A549 (cell line): Measurements from ENCODE around the gene FLVCR2. TPM values are rescaled to one million over a fixed set of nuclear protein-coding genes. Genes with fewer than 3 reads are reported as not detected.

ENCODE experiments used
- ATAC-seq, 2 experiments: fragments of 200-7000 bp in 1 of 2; fragments of >200 bp in 1 of 2; cut with Nextera tagmentation in 1 of 2; cut with Tn5 transposase in 1 of 2; 3 replicates each; pipeline versions ENCODE4 v1.8.0 to v1.9.1; 2018 to 2020; ENCODE audit warnings: mild to moderate bottlenecking in 1 of 2, moderate library complexity in 1 of 2
- CTCF ChIA-PET: fragments of 300-600 bp; sonication (Branson Sonifier 250); formaldehyde crosslinking; extraction: SDS; loops from one replicate; lab custom pipeline; 2021; ENCODE audit warnings: antibody characterized with exemption, inconsistent platforms; lab: Yijun Ruan, JAX
- POLR2A ChIA-PET: fragments of 350-600 bp; formaldehyde crosslinking; extraction: SDS; loops from one replicate; lab custom pipeline; 2021; ENCODE audit warnings: antibody characterized with exemption, inconsistent platforms; lab: Yijun Ruan, JAX
- DNase-seq, 2 experiments: peaks; one replicate each; pipeline versions ENCODE4 v3.0.0 to v3.0.0-alpha.2; 2011 to 2016; ENCODE audit warnings: low read depth in 1 of 2, low spot score in 1 of 2
- FAIRE-seq: peaks from 2 replicates; lab custom pipeline; 2011; peaks lifted over from hg19 to GRCh38; lab: Jason Lieb, UNC
- H3K27ac ChIP-seq, 2 experiments: fragments of >200 bp; sonication (Bioruptor Twin); formaldehyde crosslinking; 3 replicates each; pipeline ENCODE4 v1.5.1; 2016 to 2017
- H3K4me1 ChIP-seq: fragments of >200 bp; sonication (Bioruptor Twin); formaldehyde crosslinking; 3 replicates; pipeline ENCODE4 v1.6.1; 2016
- H3K4me2 ChIP-seq: fragments of >200 bp; sonication (Bioruptor Twin); formaldehyde crosslinking; 3 replicates; pipeline ENCODE4 v1.6.1; 2016
- H3K4me3 ChIP-seq: fragments of >200 bp; sonication (Bioruptor Twin); formaldehyde crosslinking; 3 replicates; pipeline ENCODE4 v1.5.1; 2016
- H3K9me3 ChIP-seq: fragments of >200 bp; sonication (Bioruptor Twin); formaldehyde crosslinking; 3 replicates; pipeline ENCODE4 v1.6.1; 2016
- BHLHE40 ChIP-seq: IDR thresholded peaks from 2 replicates; pipeline ENCODE4 v1.6.1; 2012; ENCODE audit warnings: low read depth, low read length, inconsistent platforms
- CHD2 ChIP-seq: fragments of 150-350 bp; IDR thresholded peaks from 2 replicates; pipeline ENCODE4 v1.6.1; 2014; ENCODE audit warnings: low read length; ENCODE audit not compliant: partially characterized antibody
- EHF ChIP-seq: fragments of 250-450 bp; sonication (Bioruptor Pico); IDR thresholded peaks from 2 replicates; pipeline ENCODE4 v1.5.0; 2020; ENCODE audit warnings: mild to moderate bottlenecking
- EP300 ChIP-seq, 2 experiments: fragments of >200 bp; sonication (Bioruptor Twin); formaldehyde crosslinking; IDR thresholded peaks; 2 replicates in 1 of 2; 3 replicates in 1 of 2; pipeline ENCODE4 v1.6.1; 2016 to 2017
- ESRRA ChIP-seq: fragments of 150-350 bp; IDR thresholded peaks from 2 replicates; pipeline ENCODE4 v1.6.1; 2014; ENCODE audit warnings: mild to moderate bottlenecking, low read length, borderline replicate concordance
- HDAC2 ChIP-seq: fragments of 200-600 bp; sonication (generic); IDR thresholded peaks from 2 replicates; pipeline ENCODE4 v1.6.1; 2016
- HOXA7 ChIP-seq: fragments of 250-450 bp; sonication (Bioruptor Pico); IDR thresholded peaks from 2 replicates; pipeline ENCODE4 v1.5.0; 2020; ENCODE audit warnings: mild to moderate bottlenecking, moderate library complexity
- JUN ChIP-seq, 2 experiments: fragments of >200 bp; sonication (Bioruptor Twin); formaldehyde crosslinking; IDR thresholded peaks; 2 replicates in 1 of 2; 3 replicates in 1 of 2; pipeline ENCODE4 v1.6.1; 2016 to 2017
- JUNB ChIP-seq: fragments of >200 bp; sonication (Bioruptor Twin); formaldehyde crosslinking; IDR thresholded peaks from 2 replicates; pipeline ENCODE4 v1.6.1; 2016
- KDM5A ChIP-seq: fragments of 200-600 bp; sonication (generic); IDR thresholded peaks from 2 replicates; pipeline ENCODE4 v1.6.1; 2016; ENCODE audit warnings: antibody characterized with exemption, mild to moderate bottlenecking
- MAFK ChIP-seq: fragments of 450-650 bp; IDR thresholded peaks from 2 replicates; pipeline ENCODE4 v1.6.1; 2014; ENCODE audit not compliant: partially characterized antibody
- MAZ ChIP-seq: fragments of 150-350 bp; IDR thresholded peaks from 2 replicates; pipeline ENCODE4 v1.6.1; 2014; ENCODE audit warnings: antibody characterized with exemption, low read depth, low read length, borderline replicate concordance
- MYC ChIP-seq: IDR thresholded peaks from 2 replicates; pipeline ENCODE4 v1.6.1; 2012; ENCODE audit warnings: mild to moderate bottlenecking, inconsistent platforms, low read length, improper control_type of control experiment, borderline replicate concordance
- NFE2L2 ChIP-seq: fragments of 150-350 bp; conservative IDR thresholded peaks from 2 replicates; pipeline ENCODE4 v1.6.1; 2014; ENCODE audit warnings: low read length
- NPAS2 ChIP-seq: fragments of 250-450 bp; sonication (Bioruptor Pico); IDR thresholded peaks from 2 replicates; pipeline ENCODE4 v1.8.0; 2022; ENCODE audit warnings: mild to moderate bottlenecking, moderate library complexity, borderline replicate concordance
- NR3C1 ChIP-seq: fragments of >200 bp; sonication (Bioruptor Twin); formaldehyde crosslinking; IDR thresholded peaks from 3 replicates; pipeline ENCODE4 v1.6.1; 2017
- RAD21 ChIP-seq, 2 experiments: fragments of >200 bp in 1 of 2; sonication (Bioruptor Twin) in 1 of 2; formaldehyde crosslinking in 1 of 2; IDR thresholded peaks in 1 of 2; conservative IDR thresholded peaks in 1 of 2; 2 replicates in 1 of 2; 3 replicates in 1 of 2; pipeline ENCODE4 v1.6.1; 2012 to 2018; ENCODE audit warnings: inconsistent platforms in 1 of 2
- RFX5 ChIP-seq: fragments of 450-650 bp; IDR thresholded peaks from 2 replicates; pipeline ENCODE4 v1.7.1; 2014; ENCODE audit warnings: antibody characterized with exemption, mild to moderate bottlenecking, moderate library complexity
- SMC3 ChIP-seq: fragments of >200 bp; sonication (Bioruptor Twin); formaldehyde crosslinking; IDR thresholded peaks from 3 replicates; pipeline ENCODE4 v1.6.1; 2018; ENCODE audit warnings: inconsistent platforms
- ZFP36 ChIP-seq: fragments of 450-650 bp; IDR thresholded peaks from 2 replicates; pipeline ENCODE4 v1.6.1; 2014; ENCODE audit warnings: borderline replicate concordance; ENCODE audit not compliant: partially characterized antibody
- ZSCAN20 ChIP-seq: fragments of 250-450 bp; sonication (Bioruptor Pico); IDR thresholded peaks from 2 replicates; pipeline ENCODE4 v1.8.0; 2022; ENCODE audit warnings: mild to moderate bottlenecking, moderate library complexity
- WGBS: methylation state at CpG from one replicate; pipeline ENCODE4 v1.1.6; 2017; ENCODE audit errors: missing lambda C conversion rate; 5-methylcytosine and 5-hydroxymethylcytosine counted together
- polyA plus RNA-seq, 4 experiments: library from polyadenylated mRNA; depleted of rRNA in 3 of 4; stranded (reverse); fragments of >200 nt; fragmentation: RNase III in 1 of 4; extraction: RNeasy Plus Mini Kit Qiagen cat#74134 plus additional on column Dnase treatment in 1 of 4; gene quantifications; 2 replicates in 3 of 4; 3 replicates in 1 of 4; pipeline ENCODE4 v1.2.3, GENCODE V29; 2011 to 2017
- TF ChIP-seq, protein P1 (sequence below): fragments of 250-450 bp; sonication (Bioruptor Pico); IDR thresholded peaks from 2 replicates; pipeline ENCODE4 v1.5.0; 2021; ENCODE audit warnings: mild to moderate bottlenecking, moderate library complexity, borderline replicate concordance
- TF ChIP-seq, protein P2 (sequence below): IDR thresholded peaks from 2 replicates; pipeline ENCODE4 v1.6.1; 2012
- TF ChIP-seq, protein P3 (sequence below): fragments of 450-650 bp; IDR thresholded peaks from 2 replicates; pipeline ENCODE4 v1.6.1; 2014; ENCODE audit warnings: antibody characterized with exemption
- TF ChIP-seq, protein P4 (sequence below): fragments of 200-600 bp; sonication (generic); IDR thresholded peaks from 2 replicates; pipeline ENCODE4 v1.6.1; 2016; ENCODE audit warnings: antibody characterized with exemption, mild to moderate bottlenecking, moderate library complexity
- TF ChIP-seq, protein P5 (sequence below): fragments of 250-450 bp; sonication (Bioruptor Pico); IDR thresholded peaks from 2 replicates; pipeline ENCODE4 v1.5.0; 2020; ENCODE audit warnings: low read depth, mild to moderate bottlenecking, moderate library complexity
- TF ChIP-seq, protein P6 (sequence below): fragments of >200 bp; sonication (Bioruptor Twin); formaldehyde crosslinking; IDR thresholded peaks from 3 replicates; pipeline ENCODE4 v1.5.1; 2016

Gene FLVCR2
- polyA plus RNA-seq, 2 of the 4 experiments (the other 2 are of a cell fraction): 3.8 to 3.9 TPM

DNA sequence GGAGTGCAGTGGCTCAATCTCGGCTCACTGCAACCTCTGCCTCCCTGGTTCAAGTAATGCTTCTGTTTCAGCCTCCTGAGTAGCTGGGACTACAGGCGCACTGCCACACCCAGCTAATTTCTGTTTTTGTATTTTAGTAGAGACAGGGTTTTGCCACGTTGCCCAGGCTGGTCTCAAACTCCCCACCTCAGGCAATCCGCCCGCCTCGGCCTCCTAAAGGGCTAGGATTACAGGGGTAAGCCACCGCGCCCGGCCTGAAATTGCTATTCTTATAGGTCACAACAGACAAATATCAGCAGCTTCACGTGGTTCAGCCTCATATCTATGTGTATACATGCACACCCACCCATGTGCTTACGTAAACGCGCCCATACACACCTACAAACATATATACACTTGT lies 32.5 kb upstream of the FLVCR2 start:
- H3K27ac ChIP-seq: peak overlapping the region; percentile 33 to 82; a peak in 5 of 6 replicates
- WGBS: 91% methylated on average over 13 of the region's 13 CpGs
- no peak for TF ChIP-seq HDAC2
- no peak for TF ChIP-seq EHF
- TF ChIP-seq MAZ: no peak
- TF ChIP-seq ZSCAN20 (CRISPR knock-in tag): no peak
- TF ChIP-seq CHD2: no peak
- no peak for TF ChIP-seq JUN (IDR thresholded peaks at IDR 0.05)
- no peak for TF ChIP-seq BHLHE40
- TF ChIP-seq ESRRA: no peak
- TF ChIP-seq, protein P1, sequence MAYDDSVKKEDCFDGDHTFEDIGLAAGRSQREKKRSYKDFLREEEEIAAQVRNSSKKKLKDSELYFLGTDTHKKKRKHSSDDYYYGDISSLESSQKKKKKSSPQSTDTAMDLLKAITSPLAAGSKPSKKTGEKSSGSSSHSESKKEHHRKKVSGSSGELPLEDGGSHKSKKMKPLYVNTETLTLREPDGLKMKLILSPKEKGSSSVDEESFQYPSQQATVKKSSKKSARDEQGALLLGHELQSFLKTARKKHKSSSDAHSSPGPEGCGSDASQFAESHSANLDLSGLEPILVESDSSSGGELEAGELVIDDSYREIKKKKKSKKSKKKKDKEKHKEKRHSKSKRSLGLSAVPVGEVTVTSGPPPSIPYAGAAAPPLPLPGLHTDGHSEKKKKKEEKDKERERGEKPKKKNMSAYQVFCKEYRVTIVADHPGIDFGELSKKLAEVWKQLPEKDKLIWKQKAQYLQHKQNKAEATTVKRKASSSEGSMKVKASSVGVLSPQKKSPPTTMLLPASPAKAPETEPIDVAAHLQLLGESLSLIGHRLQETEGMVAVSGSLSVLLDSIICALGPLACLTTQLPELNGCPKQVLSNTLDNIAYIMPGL (CRISPR knock-in tag): no peak
- no peak for TF ChIP-seq JUNB
- TF ChIP-seq NPAS2: no peak
- TF ChIP-seq RFX5: no peak
- no peak for TF ChIP-seq NFE2L2
- TF ChIP-seq SMC3: no peak
- TF ChIP-seq EP300 (IDR thresholded peaks at IDR 0.05): no peak
- ChIA-PET POLR2A (no interaction called here), CTCF (interaction anchor here (1.0 to 2.1 kb wide), 3 partner anchors 15 to 59 kb away, joined by 3 to 11 read pairs (median 5); no protein-coding TSS in a partner anchor)
- no peaks in the 10 kb centered on the region for H3K9me3 ChIP-seq
- no peak overlapping the region for H3K4me2 ChIP-seq
- ATAC-seq: no peak
- FAIRE-seq: no peak
- no peak for DNase-seq
- H3K4me1 ChIP-seq: peaks cover 39% of the 10 kb centered on the region
- H3K4me3 ChIP-seq: no peak overlapping the region

DNA sequence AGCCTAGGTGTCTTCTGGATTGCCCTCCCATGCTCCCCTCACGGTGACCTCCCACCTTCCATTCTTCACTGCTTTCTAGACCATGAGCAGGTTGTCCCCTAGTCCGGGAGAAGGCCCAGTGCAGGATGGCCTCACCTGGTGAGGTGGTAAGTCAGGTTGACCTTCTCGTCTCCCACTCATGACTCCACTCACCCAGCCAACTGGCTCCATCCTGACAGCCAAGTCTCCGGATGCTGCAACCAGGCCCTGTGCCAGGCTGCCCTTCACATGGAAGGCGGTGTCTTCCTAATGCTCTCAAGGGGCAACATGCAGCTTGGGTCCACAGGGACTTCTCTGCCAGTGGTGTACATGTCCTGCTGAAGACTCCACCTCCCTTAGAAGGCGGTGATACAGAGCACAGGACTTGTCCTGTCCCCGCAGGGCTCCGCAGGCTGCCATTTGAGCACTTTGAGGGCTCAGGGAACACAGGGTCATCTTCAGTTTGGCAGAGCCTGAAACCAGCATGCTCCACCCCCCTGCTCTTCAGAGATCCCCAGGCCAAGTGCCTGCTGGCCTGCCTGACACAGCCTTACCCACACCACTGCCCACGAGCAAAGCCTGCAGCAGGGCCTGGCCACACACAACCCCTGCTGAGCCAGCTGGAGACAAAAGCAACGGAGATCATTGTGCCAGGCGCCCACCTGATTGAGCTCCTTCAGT lies 30.7 kb upstream of the FLVCR2 start:
- ChIA-PET POLR2A (no interaction called here), CTCF (interaction anchor here (0.9 to 3.7 kb wide), 6 partner anchors 13 to 240 kb away, joined by 3 to 31 read pairs (median 4); no protein-coding TSS in a partner anchor)
- Histone ChIP-seq H3K27ac (peak overlapping the region; percentile 56 to 82), H3K4me1 (peaks cover 45% of the 10 kb centered on the region), H3K9me3 (no peaks in the 10 kb centered on the region), H3K4me2 (no peak overlapping the region), H3K4me3 (no peak overlapping the region)
- 93% methylated on average over 10 of the region's 11 CpGs for WGBS
- peak in 1 of 2 experiments; percentile 23; a peak in 3 of 6 replicates for ATAC-seq
- FAIRE-seq: no peak
- no peak for DNase-seq
- no peak for TF ChIP-seq ESRRA
- TF ChIP-seq HOXA7 (CRISPR knock-in tag): no peak
- no peak for TF ChIP-seq EHF
- TF ChIP-seq, protein P2, sequence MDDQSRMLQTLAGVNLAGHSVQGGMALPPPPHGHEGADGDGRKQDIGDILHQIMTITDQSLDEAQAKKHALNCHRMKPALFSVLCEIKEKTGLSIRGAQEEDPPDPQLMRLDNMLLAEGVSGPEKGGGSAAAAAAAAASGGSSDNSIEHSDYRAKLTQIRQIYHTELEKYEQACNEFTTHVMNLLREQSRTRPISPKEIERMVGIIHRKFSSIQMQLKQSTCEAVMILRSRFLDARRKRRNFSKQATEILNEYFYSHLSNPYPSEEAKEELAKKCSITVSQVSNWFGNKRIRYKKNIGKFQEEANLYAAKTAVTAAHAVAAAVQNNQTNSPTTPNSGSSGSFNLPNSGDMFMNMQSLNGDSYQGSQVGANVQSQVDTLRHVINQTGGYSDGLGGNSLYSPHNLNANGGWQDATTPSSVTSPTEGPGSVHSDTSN: no peak
- TF ChIP-seq MAFK: no peak
- no peak for TF ChIP-seq BHLHE40
- no peak for TF ChIP-seq RAD21 (conservative IDR thresholded peaks at IDR 0.05 in 1 of 2, IDR thresholded peaks at IDR 0.05 in 1 of 2)
- no peak for TF ChIP-seq MYC
- TF ChIP-seq, protein P3, sequence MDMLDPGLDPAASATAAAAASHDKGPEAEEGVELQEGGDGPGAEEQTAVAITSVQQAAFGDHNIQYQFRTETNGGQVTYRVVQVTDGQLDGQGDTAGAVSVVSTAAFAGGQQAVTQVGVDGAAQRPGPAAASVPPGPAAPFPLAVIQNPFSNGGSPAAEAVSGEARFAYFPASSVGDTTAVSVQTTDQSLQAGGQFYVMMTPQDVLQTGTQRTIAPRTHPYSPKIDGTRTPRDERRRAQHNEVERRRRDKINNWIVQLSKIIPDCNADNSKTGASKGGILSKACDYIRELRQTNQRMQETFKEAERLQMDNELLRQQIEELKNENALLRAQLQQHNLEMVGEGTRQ: no peak
- TF ChIP-seq ZFP36: no peak
- no peak for TF ChIP-seq NR3C1
- TF ChIP-seq, protein P4, sequence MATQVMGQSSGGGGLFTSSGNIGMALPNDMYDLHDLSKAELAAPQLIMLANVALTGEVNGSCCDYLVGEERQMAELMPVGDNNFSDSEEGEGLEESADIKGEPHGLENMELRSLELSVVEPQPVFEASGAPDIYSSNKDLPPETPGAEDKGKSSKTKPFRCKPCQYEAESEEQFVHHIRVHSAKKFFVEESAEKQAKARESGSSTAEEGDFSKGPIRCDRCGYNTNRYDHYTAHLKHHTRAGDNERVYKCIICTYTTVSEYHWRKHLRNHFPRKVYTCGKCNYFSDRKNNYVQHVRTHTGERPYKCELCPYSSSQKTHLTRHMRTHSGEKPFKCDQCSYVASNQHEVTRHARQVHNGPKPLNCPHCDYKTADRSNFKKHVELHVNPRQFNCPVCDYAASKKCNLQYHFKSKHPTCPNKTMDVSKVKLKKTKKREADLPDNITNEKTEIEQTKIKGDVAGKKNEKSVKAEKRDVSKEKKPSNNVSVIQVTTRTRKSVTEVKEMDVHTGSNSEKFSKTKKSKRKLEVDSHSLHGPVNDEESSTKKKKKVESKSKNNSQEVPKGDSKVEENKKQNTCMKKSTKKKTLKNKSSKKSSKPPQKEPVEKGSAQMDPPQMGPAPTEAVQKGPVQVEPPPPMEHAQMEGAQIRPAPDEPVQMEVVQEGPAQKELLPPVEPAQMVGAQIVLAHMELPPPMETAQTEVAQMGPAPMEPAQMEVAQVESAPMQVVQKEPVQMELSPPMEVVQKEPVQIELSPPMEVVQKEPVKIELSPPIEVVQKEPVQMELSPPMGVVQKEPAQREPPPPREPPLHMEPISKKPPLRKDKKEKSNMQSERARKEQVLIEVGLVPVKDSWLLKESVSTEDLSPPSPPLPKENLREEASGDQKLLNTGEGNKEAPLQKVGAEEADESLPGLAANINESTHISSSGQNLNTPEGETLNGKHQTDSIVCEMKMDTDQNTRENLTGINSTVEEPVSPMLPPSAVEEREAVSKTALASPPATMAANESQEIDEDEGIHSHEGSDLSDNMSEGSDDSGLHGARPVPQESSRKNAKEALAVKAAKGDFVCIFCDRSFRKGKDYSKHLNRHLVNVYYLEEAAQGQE: no peak
- TF ChIP-seq, protein P5, sequence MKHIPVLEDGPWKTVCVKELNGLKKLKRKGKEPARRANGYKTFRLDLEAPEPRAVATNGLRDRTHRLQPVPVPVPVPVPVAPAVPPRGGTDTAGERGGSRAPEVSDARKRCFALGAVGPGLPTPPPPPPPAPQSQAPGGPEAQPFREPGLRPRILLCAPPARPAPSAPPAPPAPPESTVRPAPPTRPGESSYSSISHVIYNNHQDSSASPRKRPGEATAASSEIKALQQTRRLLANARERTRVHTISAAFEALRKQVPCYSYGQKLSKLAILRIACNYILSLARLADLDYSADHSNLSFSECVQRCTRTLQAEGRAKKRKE: no peak
- TF ChIP-seq, protein P6, sequence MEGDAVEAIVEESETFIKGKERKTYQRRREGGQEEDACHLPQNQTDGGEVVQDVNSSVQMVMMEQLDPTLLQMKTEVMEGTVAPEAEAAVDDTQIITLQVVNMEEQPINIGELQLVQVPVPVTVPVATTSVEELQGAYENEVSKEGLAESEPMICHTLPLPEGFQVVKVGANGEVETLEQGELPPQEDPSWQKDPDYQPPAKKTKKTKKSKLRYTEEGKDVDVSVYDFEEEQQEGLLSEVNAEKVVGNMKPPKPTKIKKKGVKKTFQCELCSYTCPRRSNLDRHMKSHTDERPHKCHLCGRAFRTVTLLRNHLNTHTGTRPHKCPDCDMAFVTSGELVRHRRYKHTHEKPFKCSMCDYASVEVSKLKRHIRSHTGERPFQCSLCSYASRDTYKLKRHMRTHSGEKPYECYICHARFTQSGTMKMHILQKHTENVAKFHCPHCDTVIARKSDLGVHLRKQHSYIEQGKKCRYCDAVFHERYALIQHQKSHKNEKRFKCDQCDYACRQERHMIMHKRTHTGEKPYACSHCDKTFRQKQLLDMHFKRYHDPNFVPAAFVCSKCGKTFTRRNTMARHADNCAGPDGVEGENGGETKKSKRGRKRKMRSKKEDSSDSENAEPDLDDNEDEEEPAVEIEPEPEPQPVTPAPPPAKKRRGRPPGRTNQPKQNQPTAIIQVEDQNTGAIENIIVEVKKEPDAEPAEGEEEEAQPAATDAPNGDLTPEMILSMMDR: no peak
- no peak for TF ChIP-seq KDM5A
